Hepatocyte (in vitro differentiated cells): ENCODE results near the gene PTPN11. TPM values are rescaled to one million over a fixed set of nuclear protein-coding genes. Genes with fewer than 3 reads are reported as not detected.

ENCODE experiments used
- DNase-seq: peaks from one replicate; pipeline ENCODE4 v3.0.0-alpha.2; 2016; ENCODE audit warnings: low spot score
- H2AFZ ChIP-seq: fragments of 200-600 bp; sonication (generic); 2 replicates; pipeline ENCODE4 v1.6.0; 2016; ENCODE audit warnings: antibody characterized with exemption, mild to moderate bottlenecking
- H3K27ac ChIP-seq: fragments of 200-600 bp; sonication (generic); 2 replicates; pipeline ENCODE4 v1.5.1; 2016; ENCODE audit warnings: mild to moderate bottlenecking
- H3K27me3 ChIP-seq: fragments of 200-600 bp; sonication (generic); 2 replicates; pipeline ENCODE4 v1.6.1; 2016
- H3K36me3 ChIP-seq: fragments of 200-600 bp; sonication (generic); replicated peaks from 2 replicates; pipeline ENCODE4 v1.5.1; 2016; ENCODE audit warnings: low read depth; ENCODE audit not compliant: insufficient read depth
- H3K4me1 ChIP-seq: fragments of 200-600 bp; sonication (generic); 2 replicates; pipeline ENCODE4 v1.5.1; 2016; ENCODE audit warnings: mild to moderate bottlenecking, moderate library complexity; ENCODE audit not compliant: insufficient read depth
- H3K4me2 ChIP-seq: fragments of 200-600 bp; sonication (generic); 2 replicates; pipeline ENCODE4 v1.6.0; 2016
- H3K4me3 ChIP-seq: fragments of 200-600 bp; sonication (generic); 2 replicates; pipeline ENCODE4 v1.5.1; 2016; ENCODE audit warnings: mild to moderate bottlenecking
- H3K79me2 ChIP-seq: fragments of 200-600 bp; sonication (generic); 2 replicates; pipeline ENCODE4 v1.6.0; 2017; ENCODE audit warnings: mild to moderate bottlenecking
- H3K9me2 ChIP-seq: fragments of 200-600 bp; sonication (generic); replicated peaks from 2 replicates; pipeline ENCODE4 v1.6.0; 2017; ENCODE audit warnings: mild to moderate bottlenecking; ENCODE audit not compliant: insufficient read depth
- H3K9me3 ChIP-seq: fragments of 200-600 bp; sonication (generic); 2 replicates; pipeline ENCODE4 v1.5.1; 2016; ENCODE audit warnings: low read depth, mild to moderate bottlenecking
- H4K20me1 ChIP-seq: fragments of 200-600 bp; sonication (generic); 2 replicates; pipeline ENCODE4 v1.6.0; 2016; ENCODE audit warnings: mild to moderate bottlenecking; ENCODE audit not compliant: insufficient read depth, poor library complexity, severe bottlenecking
- CTCF ChIP-seq: fragments of 200-600 bp; sonication (generic); IDR thresholded peaks from 2 replicates; pipeline ENCODE4 v1.5.1; 2016; ENCODE audit warnings: antibody characterized with exemption, mild to moderate bottlenecking; ENCODE audit not compliant: poor library complexity
- EZH2 ChIP-seq: fragments of 200-600 bp; sonication (generic); IDR thresholded peaks from 2 replicates; pipeline ENCODE4 v1.6.1; 2016; ENCODE audit warnings: antibody characterized with exemption, mild to moderate bottlenecking, borderline replicate concordance
- EZH2phosphoT487 ChIP-seq: fragments of 200-600 bp; sonication (generic); IDR thresholded peaks from one replicate; pipeline ENCODE4 v1.6.1; 2018; ENCODE audit warnings: antibody characterized with exemption, mild to moderate bottlenecking, low read depth, moderate library complexity; ENCODE audit not compliant: unreplicated experiment, severe bottlenecking
- WGBS: methylation state at CpG from one replicate; pipeline ENCODE4 v1.1.6; 2016; ENCODE audit warnings: low lambda C conversion rate; ENCODE audit errors: missing lambda C conversion rate; 5-methylcytosine and 5-hydroxymethylcytosine counted together
- polyA plus RNA-seq: library from polyadenylated mRNA; unstranded; fragments of >200 nt; fragmentation: Nextera tagmentation; extraction: Ambion mirVana; gene quantifications from 2 replicates; pipeline ENCODE4 v1.2.1, GENCODE V29; 2016
- total RNA-seq: library from RNA; depleted of rRNA; stranded (reverse); fragments of >200 nt; gene quantifications from 2 replicates; pipeline ENCODE4 v1.2.3, GENCODE V29; 2014

The PTPN11 gene
- total and polyA plus RNA-seq, 2 experiments from 2014 or later: 66.6 to 102 TPM

GRCh38 chr12:112514926-112515642, 96.3 kb downstream of the PTPN11 start:
- H2AFZ ChIP-seq: no peak overlapping the region
- WGBS: 92% methylated on average over 9 of the region's 9 CpGs
- no peak for TF ChIP-seq EZH2
- no peak for TF ChIP-seq CTCF
- TF ChIP-seq EZH2phosphoT487: no peak
- H3K27me3 ChIP-seq: no peaks in the 10 kb centered on the region
- no peaks in the 10 kb centered on the region for H4K20me1 ChIP-seq
- no peaks in the 10 kb centered on the region for H3K9me2 ChIP-seq
- no peaks in the 10 kb centered on the region for H3K4me1 ChIP-seq
- H3K27ac ChIP-seq: no peak overlapping the region
- no peaks in the 10 kb centered on the region for H3K9me3 ChIP-seq
- no peaks in the 10 kb centered on the region for H3K36me3 ChIP-seq
- H3K79me2 ChIP-seq: no peaks in the 10 kb centered on the region
- no peak overlapping the region for H3K4me2 ChIP-seq
- DNase-seq: no peak
- no peak overlapping the region for H3K4me3 ChIP-seq

- H3K4me3 ChIP-seq: no peak overlapping the region
- WGBS: 93% methylated on average over 5 of the region's 5 CpGs
Observed at GRCh38 chr12:112515868-112516267, 97.1 kb downstream of the PTPN11 start.

GRCh38 chr12:112517730-112518364, 99.1 kb downstream of the PTPN11 start:
- H3K4me3 ChIP-seq: no peak overlapping the region
- H3K27me3 ChIP-seq: no peaks in the 10 kb centered on the region
- no peak for DNase-seq
- H3K9me3 ChIP-seq: no peaks in the 10 kb centered on the region
- no peak for TF ChIP-seq EZH2phosphoT487
- TF ChIP-seq CTCF: no peak
- TF ChIP-seq EZH2: no peak
- H3K9me2 ChIP-seq: no peaks in the 10 kb centered on the region
- no peaks in the 10 kb centered on the region for H4K20me1 ChIP-seq
- H3K4me1 ChIP-seq: no peaks in the 10 kb centered on the region
- no peaks in the 10 kb centered on the region for H3K36me3 ChIP-seq
- WGBS: 84% methylated on average over 7 of the region's 7 CpGs
- H3K27ac ChIP-seq: no peak overlapping the region
- no peak overlapping the region for H3K4me2 ChIP-seq
- no peak overlapping the region for H2AFZ ChIP-seq
- no peaks in the 10 kb centered on the region for H3K79me2 ChIP-seq

More at GRCh38 chr12:112515868-112516267, 97.1 kb downstream of the PTPN11 start:
- H3K9me2 ChIP-seq: no peaks in the 10 kb centered on the region
- H3K4me1 ChIP-seq: no peaks in the 10 kb centered on the region
- DNase-seq: no peak
- H3K4me2 ChIP-seq: no peak overlapping the region
- H2AFZ ChIP-seq: no peak overlapping the region
- H3K36me3 ChIP-seq: no peaks in the 10 kb centered on the region
- H3K9me3 ChIP-seq: no peaks in the 10 kb centered on the region
- H3K79me2 ChIP-seq: no peaks in the 10 kb centered on the region
- TF ChIP-seq EZH2phosphoT487 (no peak), CTCF (no peak), EZH2 (no peak)
- H3K27ac ChIP-seq: no peak overlapping the region
- no peaks in the 10 kb centered on the region for H3K27me3 ChIP-seq
- H4K20me1 ChIP-seq: no peaks in the 10 kb centered on the region
